K562 (cell line): ENCODE results near the gene PSMD4. TPM values are rescaled to one million over a fixed set of nuclear protein-coding genes. Genes with fewer than 3 reads are reported as not detected.

ENCODE experiments used
- CEBPG ChIP-seq, 3 experiments: fragments of 200-800 bp in 1 of 3; sonication (Bioruptor generic) in 1 of 3; sonication (generic) in 1 of 3; formaldehyde crosslinking in 1 of 3; IDR thresholded peaks in 2 of 3; conservative IDR thresholded peaks in 1 of 3; 2 replicates each; pipeline versions ENCODE4 v1.6.1 to v1.8.0; 2016 to 2022; ENCODE audit warnings: missing compliant biosample characterization in 2 of 3, missing genetic modification characterization in 2 of 3, mild to moderate bottlenecking in 1 of 3, missing genetic modification reagents in 1 of 3
- CHD7 ChIP-seq: fragments of 200-600 bp; sonication (generic); IDR thresholded peaks from one replicate; pipeline ENCODE4 v1.6.1; 2012; ENCODE audit warnings: mild to moderate bottlenecking, low read depth, low read length, inconsistent platforms
- CUX1 ChIP-seq: fragments of 200-800 bp; sonication (Bioruptor generic); IDR thresholded peaks from 2 replicates; pipeline ENCODE4 v1.6.1; 2016; ENCODE audit warnings: missing genetic modification characterization, missing compliant biosample characterization
- ELK1 ChIP-seq: sonication (generic); formaldehyde crosslinking; IDR thresholded peaks from 2 replicates; pipeline ENCODE4 v1.8.1; 2022; ENCODE audit warnings: missing genetic modification reagents
- SNIP1 ChIP-seq: fragments of 450-650 bp; IDR thresholded peaks from 2 replicates; pipeline ENCODE4 v1.7.1; 2017; ENCODE audit warnings: low read depth, mild to moderate bottlenecking
- ZNF184 ChIP-seq: sonication (generic); formaldehyde crosslinking; IDR thresholded peaks from 2 replicates; pipeline ENCODE4 v1.5.0; 2020; ENCODE audit warnings: missing genetic modification reagents
- ZNF3 ChIP-seq: fragments of 250-450 bp; sonication (Bioruptor Pico); IDR thresholded peaks from 2 replicates; pipeline ENCODE4 v1.5.0; 2021; ENCODE audit warnings: mild to moderate bottlenecking, moderate library complexity
- polyA plus RNA-seq, 8 experiments: library from polyadenylated mRNA; depleted of rRNA in 4 of 8; stranded (reverse) in 5 of 8; unstranded in 3 of 8; fragments of >200 nt; fragmentation: Nextera tagmentation in 2 of 8; fragmentation: Illumina TruSeq in 1 of 8; extraction: Ambion mirVana in 2 of 8; extraction: Trizol in 1 of 8; gene quantifications; 2 replicates each; pipeline versions ENCODE4 v1.2.1 to v1.2.3, GENCODE V29; 2011 to 2014; ENCODE audit warnings: inconsistent platforms in 1 of 8, missing spikeins in 1 of 8
- total RNA-seq, 7 experiments: library from RNA; depleted of rRNA in 6 of 7; stranded (reverse); fragments of >200 nt in 6 of 7; fragmentation: Illumina TruSeq in 2 of 7; extraction: Trizol in 2 of 7; gene quantifications; 2 replicates each; pipeline versions ENCODE4 v1.2.1 to v1.2.3, GENCODE V29; 2011 to 2021; ENCODE audit warnings: low replicate concordance in 1 of 7

The PSMD4 gene
- total and polyA plus RNA-seq, 9 of the 15 experiments (the other 6 are each of a cell fraction or from before 2014, with no cell fraction given), result 194 to 353 (median 295) TPM

GRCh38 chr1:151254217-151255213 is at the start of gene PSMD4 (continued):
- TF ChIP-seq CEBPG (CRISPR knock-in tag; IDR thresholded peaks at IDR 0.05), result no peak
- TF ChIP-seq CEBPG (tag; conservative IDR thresholded peaks at IDR 0.05 in 1 of 2, IDR thresholded peaks at IDR 0.05 in 1 of 2), result no peak
- TF ChIP-seq SNIP1, result no peak
- no peak for TF ChIP-seq CUX1 (CRISPR knock-in tag)
- no peak for TF ChIP-seq ZNF184
- no peak for TF ChIP-seq ELK1 (CRISPR knock-in tag)
- no peak for TF ChIP-seq CHD7
- no peak for TF ChIP-seq ZNF3
